HG03354 (cell line): ENCODE measurements around the gene GOLIM4.
A peak's percentile ranks its signal among the peaks of the same experiment; 100 is the strongest.

ENCODE experiments used
- ATAC-seq: cut with Tn5 transposase; IDR thresholded peaks from one replicate; pipeline ENCODE4 v1.9.1; 2021; ENCODE audit warnings: mild to moderate bottlenecking; ENCODE audit not compliant: unreplicated experiment, poor library complexity, severe bottlenecking

GOLIM4 gene

GRCh38 chr3:168051531-168052471 lies 43.9 kb downstream of the GOLIM4 start:
- peak; percentile 60 for ATAC-seq

GRCh38 chr3:168051070-168051469 lies 44.7 kb downstream of the GOLIM4 start:
- no peak for ATAC-seq

GRCh38 chr3:168049367-168049974 lies 46.3 kb downstream of the GOLIM4 start:
- no peak for ATAC-seq

GRCh38 chr3:168048414-168049330 lies 47.1 kb downstream of the GOLIM4 start:
- ATAC-seq: no peak

- ATAC-seq: no peak
Observed at GRCh38 chr3:168047936-168048335, 47.8 kb downstream of the GOLIM4 start.

GRCh38 chr3:168047190-168047795 lies 48.4 kb downstream of the GOLIM4 start:
- peak; percentile 84 for ATAC-seq

GRCh38 chr3:168044049-168044448 lies 51.7 kb downstream of the GOLIM4 start:
- no peak for ATAC-seq

- peak; percentile 91 for ATAC-seq
Observed at GRCh38 chr3:168040607-168041208, 55.0 kb downstream of the GOLIM4 start.

GRCh38 chr3:168037020-168037419 lies 58.7 kb downstream of the GOLIM4 start:
- no peak for ATAC-seq

- no peak for ATAC-seq
Observed at GRCh38 chr3:168036619-168037018, 59.1 kb downstream of the GOLIM4 start.

GRCh38 chr3:168034152-168034928 lies 61.4 kb downstream of the GOLIM4 start:
- no peak for ATAC-seq

GRCh38 chr3:168030577-168030976 lies 65.1 kb downstream of the GOLIM4 start:
- no peak for ATAC-seq

GRCh38 chr3:168029705-168030104 lies 66.0 kb downstream of the GOLIM4 start:
- no peak for ATAC-seq

- ATAC-seq: no peak
Observed at GRCh38 chr3:168028086-168028485, 67.6 kb downstream of the GOLIM4 start.

GRCh38 chr3:168026764-168027163 lies 69.0 kb downstream of the GOLIM4 start:
- ATAC-seq: no peak

GRCh38 chr3:168025076-168025475 lies 70.6 kb downstream of the GOLIM4 start:
- no peak for ATAC-seq

- peak; percentile 76 for ATAC-seq
Observed at GRCh38 chr3:168024537-168024941, 71.2 kb downstream of the GOLIM4 start.

GRCh38 chr3:168021737-168022450 lies 73.8 kb downstream of the GOLIM4 start:
- no peak for ATAC-seq
